Esophagus mucosa (tissue), 1 donor: ENCODE results near the gene KLHL42. TPM values are rescaled to one million over a fixed set of nuclear protein-coding genes. Genes with fewer than 3 reads are reported as not detected.

Source experiments
- ATAC-seq: fragments of 200-7000 bp; cut with Tn5 transposase; one replicate; pipeline ENCODE4 v1.9.1; 2020
- total RNA-seq: library from RNA; stranded (reverse); gene quantifications from one replicate; pipeline ENCODE4 v1.2.4, GENCODE V29; 2023
- donor health status: DM: yes; HTN: yes; CAD: no.

Gene KLHL42
- total RNA-seq, 1 donor from 2014 or later, result 7.1 TPM

DNA sequence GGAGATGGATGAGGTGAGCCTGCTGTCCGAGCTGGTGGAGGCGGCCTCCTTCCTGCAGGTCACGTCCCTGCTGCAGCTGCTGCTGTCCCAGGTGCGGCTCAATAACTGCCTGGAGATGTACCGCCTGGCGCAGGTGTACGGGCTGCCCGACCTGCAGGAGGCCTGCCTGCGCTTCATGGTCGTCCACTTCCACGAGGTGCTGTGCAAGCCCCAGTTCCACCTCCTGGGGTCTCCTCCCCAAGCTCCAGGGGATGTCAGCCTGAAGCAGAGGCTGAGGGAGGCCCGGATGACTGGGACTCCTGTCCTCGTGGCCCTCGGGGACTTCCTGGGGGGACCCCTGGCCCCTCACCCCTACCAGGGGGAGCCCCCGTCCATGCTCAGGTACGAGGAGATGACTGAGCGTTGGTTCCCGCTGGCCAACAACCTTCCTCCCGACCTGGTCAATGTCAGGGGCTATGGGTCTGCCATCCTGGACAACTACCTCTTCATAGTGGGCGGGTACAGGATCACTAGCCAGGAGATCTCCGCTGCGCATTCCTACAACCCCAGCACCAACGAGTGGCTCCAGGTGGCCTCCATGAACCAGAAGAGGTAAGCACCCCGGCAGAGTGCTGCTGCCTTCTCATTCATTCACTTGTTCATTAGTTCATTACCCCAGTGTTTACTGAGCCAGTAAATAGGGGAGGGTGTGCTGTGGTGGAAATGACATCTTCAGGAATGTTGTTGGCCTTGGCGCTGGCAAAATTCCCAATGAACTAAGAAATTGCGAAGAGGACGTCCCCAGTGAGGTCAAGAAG lies 777 bp downstream of the KLHL42 start:
- ATAC-seq, result peak; percentile 51

DNA sequence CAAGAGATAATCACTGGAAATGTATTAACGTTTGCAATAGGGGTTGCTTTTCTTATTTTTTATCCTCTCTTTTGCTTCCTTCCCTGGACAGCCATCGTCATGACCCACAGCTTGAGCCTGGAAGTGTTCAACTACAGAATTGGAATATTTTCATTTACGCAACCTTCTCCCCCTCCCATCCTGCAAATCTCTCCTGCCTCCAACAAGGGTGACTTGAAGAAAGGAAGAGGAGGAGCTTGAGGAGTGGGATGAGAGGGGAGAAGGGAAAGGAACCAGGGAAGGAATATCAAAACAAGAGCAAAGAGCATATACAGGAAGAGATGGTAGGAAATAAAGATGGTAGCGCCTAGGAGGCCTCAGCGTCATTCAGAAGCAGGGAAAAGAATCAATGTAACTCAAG lies 1.6 kb downstream of the KLHL42 start:
- no peak for ATAC-seq

DNA sequence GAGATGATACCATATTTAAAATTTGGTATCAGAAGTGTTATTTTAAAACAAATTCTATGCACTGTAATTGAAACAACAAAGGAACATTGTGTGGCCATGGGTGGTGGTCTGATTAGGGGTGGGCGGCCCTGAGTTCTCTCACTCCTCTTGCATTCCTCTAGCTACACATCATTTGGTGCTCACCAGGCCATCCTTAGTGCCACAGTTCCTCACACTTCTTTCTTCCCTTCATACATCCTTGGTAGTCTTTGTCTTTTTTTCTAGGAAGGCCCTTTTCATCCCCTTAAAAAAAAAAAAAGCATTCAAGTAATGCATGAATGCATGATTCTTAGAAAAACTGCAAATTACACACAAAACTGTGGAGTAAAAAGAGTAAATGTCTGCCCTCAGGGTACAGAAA lies 2.4 kb downstream of the KLHL42 start:
- ATAC-seq, result no peak

DNA sequence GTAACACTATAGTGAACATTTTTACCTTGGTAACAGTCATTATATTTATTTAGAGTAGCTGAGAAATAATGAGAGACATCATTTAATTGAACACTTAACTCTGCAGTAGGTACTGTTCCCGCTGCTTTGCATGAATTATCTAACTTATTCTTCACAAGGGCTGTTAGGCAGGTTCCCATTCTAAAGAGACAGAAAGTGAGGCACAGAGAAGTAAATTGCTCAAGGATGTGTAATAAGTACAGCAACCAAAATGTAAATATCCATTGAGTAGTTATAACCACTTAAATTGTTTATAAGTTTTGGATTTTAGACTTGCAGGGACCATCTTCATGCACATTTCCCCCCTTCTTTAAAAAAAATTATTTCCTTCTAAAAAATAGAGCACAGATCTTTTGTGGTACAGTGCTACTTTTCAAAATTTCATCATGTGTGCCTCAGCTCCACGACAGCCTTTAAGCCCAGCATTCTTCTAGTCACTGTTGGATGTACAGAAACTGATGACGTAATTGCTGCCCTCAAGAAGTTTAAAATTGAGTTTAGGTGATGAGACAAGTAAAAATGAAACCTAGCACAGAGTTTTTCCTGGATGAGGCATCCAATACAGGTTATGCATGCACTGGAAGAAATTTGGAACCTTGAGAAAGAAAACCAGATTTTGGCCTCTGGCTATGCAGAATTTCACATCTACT lies 6.0 kb downstream of the KLHL42 start:
- ATAC-seq, result peak; percentile 72

DNA sequence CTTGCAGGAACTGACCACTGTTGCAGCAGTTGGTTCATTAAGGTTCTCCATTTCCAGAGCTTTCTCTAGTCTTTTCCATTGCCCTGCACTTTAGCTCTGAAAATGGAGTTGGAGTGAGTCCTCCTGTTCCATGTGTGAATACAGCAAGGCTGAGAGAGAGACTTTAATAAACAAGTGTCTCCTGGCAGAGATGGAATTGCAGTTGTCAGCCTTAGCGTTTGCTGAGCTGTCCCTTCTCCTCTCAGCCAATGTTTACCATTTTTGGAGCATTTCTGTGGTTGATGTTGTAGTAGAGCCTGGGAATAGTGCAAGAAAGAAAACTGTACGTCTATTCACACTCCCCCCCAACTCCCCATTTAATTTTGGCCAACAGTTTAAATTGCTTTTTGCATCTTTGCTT lies 7.5 kb downstream of the KLHL42 start:
- ATAC-seq, result no peak

DNA sequence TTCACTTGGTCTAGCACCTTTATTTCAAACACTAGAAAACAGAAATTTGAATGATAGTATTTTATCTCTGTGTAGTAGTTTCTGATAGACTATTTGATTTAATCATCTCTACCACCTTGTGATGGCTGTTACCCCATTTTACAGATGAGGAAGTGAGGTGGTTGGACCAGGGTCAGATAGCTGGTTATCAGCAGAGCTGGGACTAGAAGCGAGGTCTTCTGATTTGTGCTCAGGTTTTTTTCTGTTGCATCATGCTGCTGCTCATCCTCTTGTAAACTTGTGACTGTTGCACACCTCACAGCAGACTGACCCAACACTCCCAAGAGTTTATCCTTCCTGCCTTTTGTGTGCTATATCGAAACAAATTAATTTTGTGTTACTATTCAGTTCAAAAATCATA lies 10.1 kb downstream of the KLHL42 start:
- no peak for ATAC-seq

DNA sequence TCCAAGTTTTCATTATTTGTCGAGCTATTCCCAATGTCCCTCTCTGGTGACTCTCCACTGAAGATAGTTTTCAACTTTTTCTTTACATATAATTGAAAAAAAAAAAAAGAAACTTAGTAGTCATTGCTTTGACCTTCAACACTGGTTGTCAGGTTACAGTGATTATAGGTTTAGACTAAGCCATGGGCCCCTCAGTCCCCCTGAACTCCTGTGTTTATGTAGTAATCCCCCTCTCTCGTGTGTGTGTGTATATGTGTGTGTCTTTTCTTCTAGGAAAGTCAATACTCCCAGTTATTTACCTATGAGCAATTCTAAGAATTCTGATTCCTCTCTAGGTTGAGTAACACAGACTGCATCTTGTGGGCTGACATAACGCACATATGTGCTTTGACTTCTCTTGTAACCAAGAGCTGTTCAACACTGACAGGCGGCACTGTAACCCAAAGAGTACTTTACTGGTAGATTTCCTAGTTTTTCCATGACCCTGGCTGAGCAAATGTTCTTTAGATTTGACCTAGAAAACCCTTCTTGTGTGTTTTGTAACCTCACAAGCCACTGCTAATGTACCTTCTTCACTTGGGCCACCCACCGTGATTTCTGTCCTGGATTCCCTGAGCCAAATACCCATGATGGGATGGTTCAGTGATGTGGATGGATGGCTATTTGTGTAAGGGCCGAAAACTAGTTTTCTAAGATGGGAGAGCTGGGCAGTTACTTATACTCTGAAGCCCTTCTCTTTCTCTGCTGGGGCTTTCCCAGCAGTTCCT lies 15.0 kb downstream of the KLHL42 start:
- ATAC-seq, result no peak

DNA sequence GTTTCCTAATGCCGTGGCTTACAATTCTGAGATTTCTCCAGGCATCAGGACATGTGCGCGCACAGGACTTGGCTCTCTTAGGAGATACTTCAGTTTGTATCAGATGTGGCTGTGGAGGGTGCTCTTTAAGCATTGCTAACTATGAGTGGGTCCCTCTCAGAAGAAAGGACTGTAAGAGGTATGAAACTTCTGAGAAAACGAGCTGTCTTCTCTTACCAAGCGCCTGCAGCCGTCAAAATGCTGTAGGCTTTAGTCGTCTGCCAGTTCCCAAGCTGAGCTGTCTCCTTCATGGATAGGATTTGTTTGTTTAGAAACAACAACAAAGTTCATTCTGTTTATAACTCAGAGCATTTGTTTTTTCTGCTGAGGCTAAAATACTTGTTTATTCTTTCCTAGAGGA lies 16.1 kb downstream of the KLHL42 start:
- no peak for ATAC-seq

DNA sequence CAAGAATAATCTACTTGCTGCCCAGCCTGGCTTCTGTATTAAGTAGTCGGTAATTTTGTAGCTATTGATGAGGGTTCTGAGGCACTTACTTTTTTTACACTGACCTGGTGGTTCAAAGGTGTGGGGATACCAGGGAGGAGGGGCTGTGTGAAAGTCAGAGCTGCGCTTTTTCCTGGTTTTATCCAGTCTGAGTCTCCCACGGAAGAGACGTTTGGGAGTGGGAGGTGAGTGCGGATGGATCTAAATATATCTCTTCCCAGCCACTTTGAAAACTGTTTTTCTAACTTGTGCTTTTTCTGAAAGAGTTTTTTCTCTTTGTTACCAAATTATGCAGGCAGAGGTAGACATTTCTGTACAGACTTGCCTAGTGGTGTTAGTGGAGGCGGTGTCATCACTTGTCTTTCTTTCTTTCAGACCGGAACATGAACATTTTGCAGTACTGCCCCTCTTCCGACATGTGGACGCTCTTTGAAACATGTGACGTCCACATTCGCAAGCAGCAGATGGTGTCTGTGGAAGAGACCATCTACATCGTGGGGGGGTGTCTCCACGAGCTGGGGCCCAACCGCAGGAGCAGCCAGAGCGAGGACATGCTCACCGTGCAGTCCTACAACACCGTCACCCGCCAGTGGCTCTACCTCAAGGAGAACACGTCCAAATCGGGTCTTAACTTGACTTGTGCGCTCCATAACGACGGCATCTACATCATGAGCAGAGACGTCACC lies 17.4 kb downstream of the KLHL42 start:
- no peak for ATAC-seq

DNA sequence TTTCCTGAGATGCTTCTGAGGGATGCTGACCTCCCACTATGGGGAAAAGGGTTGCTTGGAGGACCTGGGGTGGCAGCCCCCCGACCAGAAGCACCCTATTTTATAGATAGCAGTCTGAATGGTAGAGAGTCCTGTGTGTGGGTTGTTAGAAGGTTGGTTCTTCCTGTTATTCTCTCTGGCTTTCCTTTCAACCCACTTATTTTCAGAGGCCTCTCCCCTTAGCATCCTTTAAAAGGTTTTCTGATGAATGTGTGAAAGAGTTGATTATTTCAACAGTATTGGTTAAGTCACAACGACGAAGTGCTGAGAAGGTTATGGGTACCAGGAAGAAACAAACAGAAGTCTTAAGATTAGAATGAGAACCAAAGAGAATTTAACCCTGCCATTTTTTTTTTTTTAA lies 20.8 kb downstream of the KLHL42 start:
- no peak for ATAC-seq

DNA sequence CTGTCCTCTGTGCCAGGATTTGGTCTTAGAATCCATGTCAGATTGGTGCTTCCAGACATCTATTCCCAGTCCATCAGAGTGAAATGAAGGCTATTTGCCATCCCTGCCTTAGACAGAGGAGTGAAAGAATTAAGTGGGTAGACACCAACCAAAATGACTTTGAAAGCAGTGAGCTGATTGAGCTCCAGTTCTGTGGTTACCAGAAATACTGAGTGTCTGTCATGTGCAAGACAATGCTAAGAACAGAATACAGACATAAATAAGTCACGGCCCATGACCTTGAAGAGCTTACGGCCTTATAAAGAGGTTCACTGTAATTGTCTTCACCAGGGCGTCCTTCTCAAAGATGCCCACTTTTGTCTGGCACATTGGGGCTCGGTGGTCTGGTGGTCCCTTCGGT lies 21.6 kb downstream of the KLHL42 start:
- no peak for ATAC-seq

DNA sequence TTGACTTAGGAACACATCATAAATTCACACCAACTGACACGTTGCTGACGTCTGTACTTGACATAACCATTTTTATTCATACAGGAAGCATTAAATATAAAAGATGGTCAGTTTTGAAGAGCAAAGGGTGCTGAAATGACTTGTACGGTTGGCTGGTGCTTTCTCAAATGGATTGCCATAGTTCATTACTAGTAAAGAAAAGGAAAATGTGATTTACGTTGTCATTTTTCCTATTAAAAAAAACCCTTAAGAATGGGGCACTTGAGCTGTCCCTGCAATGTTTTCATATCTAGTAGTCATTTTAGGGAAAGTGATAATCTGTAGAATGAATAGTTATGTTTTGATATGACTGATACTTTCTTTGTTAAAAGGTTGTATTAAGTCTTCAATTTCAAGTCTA lies 22.5 kb downstream of the KLHL42 start:
- no peak for ATAC-seq

DNA sequence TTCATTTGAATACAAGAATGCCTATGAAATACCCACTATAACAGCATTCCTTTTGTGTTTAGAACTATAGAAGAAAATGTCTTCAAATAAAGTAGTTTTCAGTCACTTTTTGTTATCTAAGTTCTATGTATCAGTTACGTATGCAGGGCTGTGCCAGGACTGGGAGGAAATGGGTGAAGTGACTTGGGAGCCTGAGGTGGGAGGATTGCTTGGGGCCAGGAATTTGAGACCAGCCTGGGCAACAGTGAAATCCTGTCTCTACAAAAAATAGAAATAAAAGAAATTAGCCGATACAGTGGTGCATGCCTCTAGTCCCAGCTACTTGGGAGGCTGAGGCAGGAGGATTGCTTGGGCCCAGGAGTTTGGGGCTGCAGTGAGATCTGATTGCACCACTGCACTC lies 22.9 kb downstream of the KLHL42 start:
- no peak for ATAC-seq

DNA sequence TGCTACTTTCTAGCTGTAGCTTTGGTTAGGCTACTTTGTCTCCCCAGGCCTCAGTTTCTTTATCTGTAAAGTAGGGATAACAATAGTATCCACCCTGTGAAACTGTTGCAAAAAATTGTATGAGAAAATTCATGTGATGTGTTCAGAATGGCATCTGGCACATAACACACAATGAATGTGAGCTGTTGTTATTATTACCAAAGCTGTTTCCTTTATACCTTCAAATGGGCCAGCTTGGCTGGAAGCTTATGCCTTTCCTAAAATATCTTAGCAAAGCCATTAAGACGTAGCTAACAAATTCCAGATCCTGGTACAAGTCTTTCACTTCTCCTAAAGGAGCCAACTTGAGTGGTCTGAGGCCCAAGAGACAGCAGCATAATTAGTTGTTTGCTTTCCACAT lies 25.2 kb downstream of the KLHL42 start:
- no peak for ATAC-seq

DNA sequence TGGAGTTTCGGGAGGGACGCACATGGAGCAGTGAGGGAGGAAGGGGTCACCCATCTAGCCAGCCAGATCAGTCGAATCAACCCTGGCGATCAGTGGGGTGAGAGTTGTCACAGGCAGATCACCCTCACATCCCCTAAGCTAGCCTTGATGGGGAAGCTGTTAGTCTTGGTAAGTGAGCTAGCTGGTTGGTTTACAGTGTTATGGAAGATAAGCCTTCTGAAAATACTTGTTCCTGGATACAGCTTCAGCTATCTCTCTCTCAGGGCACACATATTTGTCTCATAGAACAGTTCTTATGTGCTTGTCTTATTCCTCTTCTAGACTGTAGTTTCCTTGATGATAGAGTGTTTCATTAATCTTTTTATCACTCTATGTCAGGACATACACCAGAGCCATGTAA lies 26.2 kb downstream of the KLHL42 start:
- no peak for ATAC-seq

DNA sequence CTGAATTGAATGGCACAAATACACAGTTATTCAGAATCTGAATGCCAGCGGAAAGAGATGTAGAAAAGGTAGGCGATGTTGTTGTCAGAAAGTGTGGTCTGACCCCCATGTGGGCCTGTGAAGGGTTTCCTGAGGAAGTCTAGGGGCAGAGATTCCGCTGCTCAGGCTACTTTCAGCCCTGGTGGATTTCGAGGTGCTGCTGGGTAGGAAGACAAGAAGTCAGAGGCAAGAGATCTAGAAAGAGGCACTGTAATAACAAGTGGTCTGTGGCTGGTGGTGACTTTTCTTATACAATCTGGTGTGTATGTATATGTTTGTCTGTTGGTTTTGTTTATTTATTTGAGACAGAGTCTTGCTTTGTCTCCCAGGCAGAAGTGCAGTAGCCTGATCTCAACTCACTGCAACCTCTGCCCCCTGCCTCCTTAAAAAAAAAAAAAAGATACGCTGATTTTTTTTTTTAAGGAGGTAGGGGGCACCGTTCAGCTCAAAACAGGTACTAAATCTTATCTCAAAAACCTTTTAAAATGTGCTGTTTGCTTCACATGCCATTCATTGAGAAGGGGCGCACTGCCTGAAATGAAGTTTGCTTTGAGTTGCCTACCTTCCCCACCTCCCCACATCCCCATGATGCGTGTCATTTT lies 27.1 kb downstream of the KLHL42 start:
- ATAC-seq, result no peak

DNA sequence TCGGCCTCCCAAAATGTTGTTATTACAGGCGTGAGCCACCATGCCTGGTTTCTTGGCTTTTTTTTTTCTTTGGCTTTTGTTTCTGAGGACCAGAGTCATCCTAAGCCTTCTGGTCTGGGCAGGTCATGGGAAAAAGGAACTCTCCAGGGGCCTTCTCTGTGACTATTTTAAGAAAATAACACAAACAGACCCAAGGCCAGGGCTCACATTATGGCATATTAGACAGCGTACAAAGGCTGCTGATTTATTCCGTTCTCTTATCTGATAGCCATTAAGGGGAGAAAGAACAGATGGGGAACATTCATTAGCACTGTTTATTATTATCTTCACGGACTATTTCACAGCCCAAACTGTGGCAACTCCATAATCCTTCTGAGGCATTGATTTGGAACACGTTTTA lies 28.8 kb downstream of the KLHL42 start:
- no peak for ATAC-seq

DNA sequence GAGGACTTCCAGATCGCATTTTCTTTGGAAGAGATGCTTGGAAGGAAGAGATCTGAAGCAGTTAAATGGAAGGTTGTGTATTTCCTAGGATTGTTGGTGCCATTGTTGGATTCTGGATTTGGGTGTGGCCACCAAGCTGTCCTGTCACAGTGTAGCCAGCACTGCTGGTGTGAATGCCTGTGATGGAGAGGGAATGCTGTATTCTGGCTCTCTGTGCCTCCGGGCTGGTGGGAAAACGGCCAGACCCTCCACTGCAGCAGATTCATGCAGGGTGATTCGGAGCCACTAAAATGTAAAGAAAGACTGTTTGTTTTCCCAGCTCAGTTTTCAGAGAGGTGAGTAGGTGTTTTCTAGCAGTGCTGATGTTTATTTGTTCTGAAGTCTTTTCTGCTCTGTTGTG lies 30.7 kb downstream of the KLHL42 start:
- ATAC-seq, result no peak

DNA sequence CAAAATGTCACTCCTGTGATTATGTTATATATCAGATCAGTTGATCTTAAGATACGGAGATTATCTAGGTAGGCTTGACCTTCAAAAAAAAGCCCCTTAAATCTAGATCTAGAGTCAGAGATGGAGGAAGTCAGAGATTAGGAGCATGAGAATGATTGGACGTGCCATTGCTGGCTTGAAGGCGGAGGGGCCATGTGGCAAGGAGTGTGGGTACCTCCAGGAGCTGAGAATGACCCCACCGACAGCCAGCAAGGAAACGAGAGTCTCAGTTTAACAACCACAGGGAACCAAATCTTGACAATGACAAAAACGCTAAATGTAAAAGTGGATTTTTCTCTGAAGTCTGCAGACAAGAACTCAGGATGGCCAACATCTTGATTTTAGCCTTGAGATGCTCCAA lies 32.5 kb downstream of the KLHL42 start:
- ATAC-seq, result no peak

DNA sequence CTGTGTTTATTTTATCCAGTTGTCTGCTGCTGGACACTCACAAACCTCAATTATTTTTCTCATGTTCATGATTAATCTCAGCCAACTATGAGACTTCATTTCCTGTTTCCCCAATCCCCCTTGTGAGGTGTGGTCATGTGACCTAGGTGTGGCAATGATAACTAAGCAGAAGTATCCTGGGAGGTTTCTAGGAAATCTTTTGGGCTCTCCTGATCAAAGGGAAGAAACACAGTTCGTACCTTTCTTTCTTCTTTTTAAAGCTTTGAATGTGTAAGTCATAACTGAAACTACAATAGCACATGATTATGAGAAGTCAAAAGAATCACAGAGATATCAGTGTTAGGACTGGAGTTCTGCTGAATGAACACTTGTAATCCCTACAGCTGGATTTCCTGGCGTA lies 34.4 kb downstream of the KLHL42 start:
- no peak for ATAC-seq

DNA sequence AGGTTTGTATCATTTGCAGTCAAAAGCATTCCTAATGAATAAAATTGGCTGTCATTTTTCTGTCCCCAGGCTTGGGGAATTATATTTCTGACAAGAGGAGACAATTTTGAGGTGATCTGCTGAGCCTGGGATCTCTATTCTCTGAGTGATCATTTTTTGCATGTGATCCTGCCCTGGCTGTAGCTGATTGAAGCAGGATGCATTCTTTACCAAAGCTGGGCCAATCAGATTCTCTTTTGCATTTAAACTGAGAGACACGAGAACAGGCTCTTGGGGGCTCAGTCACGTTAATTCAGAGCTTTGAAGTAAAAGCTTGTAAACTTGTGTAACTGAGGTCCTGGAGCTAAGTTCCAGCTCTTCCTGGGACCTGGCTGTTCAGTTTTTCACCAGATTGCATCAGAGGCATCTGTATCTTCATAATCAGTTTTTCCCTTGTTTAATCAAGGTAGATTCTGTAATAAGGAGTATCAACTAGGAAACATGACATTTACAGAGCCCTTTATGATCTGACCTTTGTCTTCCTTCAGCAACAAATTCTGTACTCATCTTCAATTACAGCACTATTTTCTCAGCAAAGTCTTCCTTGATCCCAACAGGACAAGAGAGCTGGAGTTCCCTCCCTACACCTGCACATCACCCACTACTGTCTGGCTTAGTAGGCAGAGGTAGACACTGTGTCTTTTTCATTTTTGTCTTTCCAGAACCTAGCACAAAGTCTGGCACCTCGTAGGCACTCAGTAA lies 35.0 kb downstream of the KLHL42 start:
- ATAC-seq, result no peak

DNA sequence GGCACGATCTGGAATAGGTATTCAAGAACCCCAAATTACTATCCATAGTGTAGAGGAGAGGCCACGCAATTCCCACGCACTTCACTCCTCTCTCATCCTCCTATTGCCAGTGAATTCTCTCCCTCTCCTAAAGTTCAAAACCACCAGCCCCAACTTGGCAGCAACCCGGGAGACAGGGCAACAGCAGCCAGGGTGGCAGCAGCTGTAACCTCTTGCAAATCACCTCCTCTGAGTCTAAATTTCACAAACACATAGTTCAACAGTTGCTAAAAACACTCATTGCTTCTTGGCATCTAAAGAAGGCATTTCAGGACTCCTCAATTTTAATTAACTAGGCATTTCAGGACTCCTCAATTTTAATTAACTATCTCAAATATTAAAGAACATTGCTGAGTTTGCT lies 37.7 kb downstream of the KLHL42 start:
- no peak for ATAC-seq
